ENCODE data around the gene ATG4B.

ATG4B gene

DNA sequence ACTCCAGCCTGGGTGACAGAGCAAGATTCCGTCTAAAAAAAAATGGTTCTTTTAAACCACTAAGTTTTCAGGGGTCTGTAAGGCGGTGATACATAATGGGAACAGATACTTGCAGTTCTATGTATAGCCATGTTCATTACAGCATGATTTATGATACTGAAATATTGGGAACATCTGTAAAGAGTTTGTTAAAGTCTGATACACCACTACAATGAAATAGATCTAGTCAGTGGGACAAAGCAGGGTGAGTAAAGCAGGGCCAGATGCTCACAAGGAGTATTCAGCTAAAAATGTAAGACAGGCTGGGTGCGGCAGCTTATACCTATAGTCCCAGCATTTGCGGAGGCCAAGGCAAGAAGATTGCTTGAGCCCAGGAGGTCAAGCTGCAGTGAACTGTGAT, 58.2 kb downstream of the ATG4B start:
- DNase-seq: no peak

DNA sequence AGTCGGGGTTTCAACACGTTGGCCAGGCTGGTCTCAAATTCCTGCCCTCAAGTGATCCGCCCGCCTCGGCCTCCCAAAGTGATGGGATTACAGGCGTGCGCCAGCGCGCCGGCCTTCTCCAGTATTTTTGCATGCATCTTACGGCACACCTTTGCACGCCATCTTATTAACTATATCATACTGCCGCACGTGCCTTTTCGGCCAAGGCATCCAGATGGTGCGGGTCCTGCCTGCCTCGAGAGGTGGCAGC, 63.6 kb downstream of the ATG4B start:
- no peak for DNase-seq

GRCh38 chr2:241701399-241702154, 64.1 kb downstream of the ATG4B start, which contains the start of gene ING5:
TSS of gene ING5 (plus strand) at chr2:241702039. CDS start at chr2:241702066, 27 bp downstream.
- peak; percentile 90 to 95 for DNase-seq

DNA sequence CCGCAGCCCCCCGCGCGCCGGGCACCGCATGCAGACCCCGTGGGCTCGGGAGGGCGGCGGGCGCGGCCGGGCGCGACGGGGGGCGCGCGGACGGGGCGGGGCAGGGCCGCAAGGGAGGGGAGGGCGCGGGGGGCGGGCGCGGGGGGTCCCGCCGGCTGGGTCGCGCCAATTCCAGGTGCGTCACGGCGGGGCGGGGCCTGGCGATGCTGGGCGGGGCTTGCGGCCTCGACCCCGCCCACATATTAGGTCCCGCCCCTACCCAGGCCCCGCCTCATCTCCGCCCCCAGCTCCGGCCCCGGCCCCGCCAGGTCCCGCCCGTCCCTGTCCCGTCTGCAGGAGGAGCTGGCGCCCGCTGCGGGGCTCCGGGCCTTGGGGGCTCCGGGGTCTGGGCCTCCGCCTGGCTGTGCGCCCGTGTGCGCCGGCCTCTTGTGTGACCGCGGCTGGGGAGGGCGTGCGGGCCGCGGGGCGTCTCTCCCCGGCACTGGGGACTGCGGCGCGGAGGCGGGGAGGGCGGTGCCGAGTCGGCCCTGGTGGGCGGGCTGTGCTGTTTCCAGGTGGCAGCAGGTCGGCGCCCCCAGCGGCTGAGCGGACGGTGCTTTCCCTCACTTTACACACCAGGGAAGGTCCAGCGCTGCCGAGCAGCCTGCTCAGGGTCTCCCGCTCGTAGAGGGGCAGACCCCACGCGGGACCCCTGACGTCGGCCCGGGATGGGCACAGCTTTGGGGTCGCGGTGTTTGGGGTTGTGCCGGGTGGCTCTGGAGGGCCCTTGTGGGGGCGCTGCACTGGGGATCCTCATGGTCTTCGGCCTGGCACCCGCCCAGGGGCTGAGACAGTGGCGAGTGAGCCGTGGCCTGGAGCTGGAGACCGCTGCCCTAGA, 64.9 kb downstream of the ATG4B start:
- peak; percentile 67 to 86 for DNase-seq

DNA sequence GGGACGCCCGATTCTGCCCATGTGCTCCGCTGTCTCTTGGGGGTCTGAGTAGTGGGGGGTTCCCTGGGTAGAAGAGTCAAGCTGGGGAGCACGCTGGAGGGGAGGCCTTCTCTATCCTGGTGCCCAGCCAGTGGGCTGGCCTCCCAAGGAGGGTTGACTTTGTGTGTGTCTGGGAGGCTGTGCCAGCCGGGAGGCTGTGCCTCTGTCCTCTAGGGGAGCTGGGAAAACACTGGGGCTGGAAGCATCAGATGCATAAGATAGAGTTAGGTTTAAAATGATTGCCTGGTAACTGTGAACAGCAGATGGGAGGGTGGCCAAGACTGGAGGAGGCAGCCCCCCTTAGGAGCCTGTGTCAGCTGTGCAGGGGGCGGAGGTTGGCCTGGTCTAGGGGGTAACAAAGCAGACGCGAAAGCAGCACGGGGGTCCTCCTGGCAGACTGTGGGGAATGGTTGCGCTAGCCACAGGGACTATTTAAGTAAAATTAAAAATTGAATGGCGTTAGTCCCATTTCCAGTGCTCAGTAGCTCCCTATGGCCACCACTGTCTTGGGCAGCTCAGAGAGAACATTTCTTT, 65.6 kb downstream of the ATG4B start:
- no peak for DNase-seq

DNA sequence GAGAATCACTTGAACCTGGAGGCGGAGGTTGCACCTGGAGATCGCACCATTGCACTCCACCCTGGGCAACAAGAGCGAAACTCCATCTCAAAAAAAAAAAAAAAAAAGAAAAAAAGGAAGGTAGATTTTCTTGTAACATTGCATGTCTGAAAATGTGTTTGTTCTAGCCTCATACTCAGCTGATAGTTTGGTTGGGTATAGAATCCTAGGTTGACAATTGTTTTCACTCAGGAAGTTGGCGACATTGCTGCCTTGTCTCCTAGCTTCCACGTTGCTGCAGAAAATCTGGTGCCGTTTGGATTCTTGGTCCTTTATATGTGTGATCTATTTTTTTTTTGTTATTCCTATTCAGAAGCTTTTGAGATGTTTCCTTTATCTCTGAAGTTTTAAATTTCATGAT, 69.0 kb downstream of the ATG4B start:
- DNase-seq: no peak

DNA sequence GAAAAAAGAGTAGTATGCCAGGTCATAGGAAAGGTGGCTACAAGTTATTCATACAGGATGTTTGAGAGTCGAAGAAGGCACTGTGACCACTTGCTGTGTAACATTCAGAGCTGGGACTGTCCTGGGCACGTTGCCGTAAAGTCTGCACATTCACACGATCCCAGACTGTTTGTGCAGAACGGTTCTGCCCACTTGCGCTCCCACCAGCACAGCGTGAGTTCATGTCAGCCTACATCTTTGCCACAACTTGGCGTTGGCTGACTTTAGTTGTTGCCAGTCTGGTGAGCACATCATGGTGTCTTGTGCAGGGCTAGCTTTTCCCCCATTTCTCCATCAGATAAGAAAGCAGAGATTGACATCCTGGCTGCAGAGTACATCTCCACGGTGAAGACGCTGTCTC, 71.4 kb downstream of the ATG4B start:
- DNase-seq: no peak

DNA sequence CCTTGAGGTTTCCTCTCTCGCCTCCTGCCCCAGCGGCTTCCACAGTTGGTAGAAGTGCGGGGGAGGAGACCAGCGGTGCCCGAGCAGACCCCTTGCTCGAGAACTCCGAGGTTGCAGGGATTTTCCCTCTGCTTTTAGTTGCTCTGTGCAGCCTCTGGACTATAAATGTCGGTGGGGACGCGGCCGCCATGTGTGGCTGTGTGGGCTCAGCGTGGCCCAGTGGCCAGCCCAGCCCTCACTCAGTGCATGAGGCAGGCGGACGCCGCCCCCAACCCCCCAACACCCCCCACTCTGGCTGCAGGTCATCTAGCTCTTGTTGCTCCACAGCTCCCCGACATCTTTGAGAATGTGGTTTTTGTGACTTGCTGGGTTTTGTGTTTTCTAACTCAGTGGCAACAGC, 81.6 kb downstream of the ATG4B start:
- no peak for DNase-seq

GRCh38 chr2:241720099-241720498, 82.6 kb downstream of the ATG4B start:
- no peak for DNase-seq

DNA sequence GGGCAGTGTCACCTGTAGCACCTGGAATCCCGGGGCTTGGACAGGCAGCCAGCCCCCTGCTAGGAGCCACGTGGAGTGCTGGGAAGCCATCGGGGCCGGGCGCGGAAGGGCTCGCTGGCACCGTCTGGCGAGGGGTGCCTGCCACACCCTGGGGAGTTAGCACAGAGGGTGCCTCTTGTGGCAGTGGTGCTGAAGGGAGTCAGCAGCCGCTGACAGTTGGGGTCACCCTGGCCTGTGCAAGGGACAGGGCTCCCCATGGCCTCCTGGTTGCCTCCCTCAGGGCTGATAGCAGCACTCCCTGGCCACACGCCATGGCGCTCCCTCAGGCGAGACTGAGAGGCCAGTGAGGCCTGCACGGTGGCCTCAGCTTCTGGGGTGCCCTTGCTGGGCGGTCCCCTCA, 83.1 kb downstream of the ATG4B start:
- no peak for DNase-seq

DNA sequence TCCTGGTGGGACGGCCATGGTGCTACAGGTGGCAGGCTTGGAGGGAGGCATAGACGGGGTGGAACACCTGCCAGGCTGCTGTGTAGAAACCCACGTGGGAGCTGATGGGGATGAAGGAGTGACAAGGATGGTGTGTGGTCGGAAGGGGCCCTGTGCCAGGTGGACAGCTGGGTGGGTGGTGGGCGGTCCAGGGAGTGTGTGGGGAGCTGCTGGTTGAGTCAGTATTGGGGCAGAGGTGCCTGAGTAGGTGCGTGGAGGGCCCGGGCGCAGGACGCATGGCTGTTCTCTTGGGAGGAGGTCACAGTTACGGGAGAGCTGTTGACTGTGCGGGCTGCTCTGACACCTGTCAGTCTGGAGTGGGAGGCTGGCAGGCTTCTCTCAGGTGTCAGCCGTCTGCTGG, 84.4 kb downstream of the ATG4B start:
- DNase-seq: no peak

- no peak for DNase-seq
Observed at GRCh38 chr2:241722896-241723454, 85.5 kb downstream of the ATG4B start.
